Stomach (tissue), 4 donors: ENCODE measurements around the gene FBXO3.

Experiments used
- CTCF ChIP-seq, 7 experiments: fragments of 450-650 bp in 4 of 7; fragments of 200-600 bp in 3 of 7; sonication (generic) in 3 of 7; IDR thresholded peaks; one replicate each; pipeline ENCODE4 v1.5.1; 2016 to 2019; ENCODE audit warnings: antibody characterized with exemption in 7 of 7, control low read depth in 2 of 7, mild to moderate bottlenecking in 1 of 7
- POLR2A ChIP-seq, 4 donors: fragments of 450-650 bp; IDR thresholded peaks; one replicate each; pipeline ENCODE4 v1.6.1; 2016; ENCODE audit warnings: antibody characterized with exemption in 4 of 4, control low read depth in 2 of 4, mild to moderate bottlenecking in 1 of 4, moderate library complexity in 1 of 4

DNA sequence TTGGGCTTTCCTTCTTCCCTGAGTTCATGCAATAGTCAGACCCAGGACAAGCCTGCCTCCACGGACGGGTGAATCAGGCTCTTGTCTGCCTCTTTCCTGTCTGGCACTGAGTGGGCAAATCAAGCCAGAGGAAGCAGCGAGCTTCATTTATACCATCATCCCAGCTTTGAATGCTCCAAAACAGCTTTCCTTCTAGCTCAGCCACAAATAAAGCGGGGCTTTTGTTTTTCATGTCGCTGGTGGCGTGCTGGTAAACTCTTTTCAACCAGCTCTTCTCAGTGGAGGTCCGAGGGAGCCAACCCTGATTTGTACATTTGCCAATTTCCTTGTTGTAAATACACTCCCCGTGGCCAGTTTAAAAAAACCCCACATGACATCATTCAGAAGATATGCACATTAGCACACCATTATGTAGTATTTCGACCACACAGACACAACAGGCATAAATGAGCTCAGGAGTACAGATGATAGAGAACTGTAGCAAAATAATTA lies 82.3 kb downstream of the FBXO3 start:
- TF ChIP-seq CTCF (IDR thresholded peaks at IDR 0.05) (no peak), POLR2A (IDR thresholded peaks at IDR 0.05) (no peak)
